ENCODE measurements around the gene KEAP1. TPM values are rescaled to one million over a fixed set of nuclear protein-coding genes. Genes with fewer than 3 reads are reported as not detected.

Gene KEAP1
- total and polyA plus RNA-seq, 9 of the 15 experiments (the other 6 are each of a cell fraction or from before 2014, with no cell fraction given): 2.1 to 95.6 (median 64.3) TPM

DNA sequence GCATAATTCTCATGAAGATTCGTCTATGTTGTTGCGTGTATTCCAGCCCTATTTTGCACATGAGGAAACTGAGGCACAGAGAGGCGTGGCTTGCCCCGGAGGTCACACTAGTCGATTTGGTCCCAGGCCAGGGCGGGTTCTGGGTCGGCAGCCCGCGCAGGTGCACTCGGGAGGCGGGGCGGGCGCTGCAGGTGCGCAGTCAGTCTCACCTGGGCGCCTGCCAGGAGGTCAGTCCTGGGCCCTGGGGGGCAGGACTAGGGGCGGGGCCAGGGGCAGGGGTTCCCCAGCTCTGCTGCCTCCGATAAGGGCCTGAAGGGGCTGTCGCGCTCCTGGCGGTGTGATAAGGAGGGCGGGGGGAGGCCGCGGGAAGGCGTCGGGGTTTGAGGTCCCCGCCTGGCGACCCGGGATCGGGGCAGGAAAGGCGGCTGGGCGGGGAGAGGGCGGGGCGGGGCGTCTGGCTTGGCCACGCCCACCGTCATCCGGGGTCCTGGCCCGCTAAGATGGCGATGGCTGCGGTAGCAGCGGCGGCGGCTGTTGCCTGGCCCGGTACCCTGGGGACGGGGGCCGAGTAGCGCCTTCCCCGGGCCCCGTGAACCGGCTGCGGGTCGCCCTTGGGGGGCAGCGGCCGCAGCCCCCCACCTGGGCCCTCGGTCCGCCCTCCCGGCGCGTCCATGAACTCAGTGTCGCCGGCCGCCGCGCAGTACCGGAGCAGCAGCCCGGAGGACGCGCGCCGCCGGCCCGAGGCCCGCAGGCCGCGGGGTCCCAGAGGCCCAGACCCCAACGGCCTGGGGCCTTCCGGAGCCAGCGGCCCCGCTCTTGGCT lies 40.5 kb upstream of the KEAP1 start, which contains the start of gene ATG4D (continued):
- TF ChIP-seq, protein P1, sequence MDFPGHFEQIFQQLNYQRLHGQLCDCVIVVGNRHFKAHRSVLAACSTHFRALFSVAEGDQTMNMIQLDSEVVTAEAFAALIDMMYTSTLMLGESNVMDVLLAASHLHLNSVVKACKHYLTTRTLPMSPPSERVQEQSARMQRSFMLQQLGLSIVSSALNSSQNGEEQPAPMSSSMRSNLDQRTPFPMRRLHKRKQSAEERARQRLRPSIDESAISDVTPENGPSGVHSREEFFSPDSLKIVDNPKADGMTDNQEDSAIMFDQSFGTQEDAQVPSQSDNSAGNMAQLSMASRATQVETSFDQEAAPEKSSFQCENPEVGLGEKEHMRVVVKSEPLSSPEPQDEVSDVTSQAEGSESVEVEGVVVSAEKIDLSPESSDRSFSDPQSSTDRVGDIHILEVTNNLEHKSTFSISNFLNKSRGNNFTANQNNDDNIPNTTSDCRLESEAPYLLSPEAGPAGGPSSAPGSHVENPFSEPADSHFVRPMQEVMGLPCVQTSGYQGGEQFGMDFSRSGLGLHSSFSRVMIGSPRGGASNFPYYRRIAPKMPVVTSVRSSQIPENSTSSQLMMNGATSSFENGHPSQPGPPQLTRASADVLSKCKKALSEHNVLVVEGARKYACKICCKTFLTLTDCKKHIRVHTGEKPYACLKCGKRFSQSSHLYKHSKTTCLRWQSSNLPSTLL (IDR thresholded peaks at IDR 0.05): no peak
- TF ChIP-seq MCM3 (IDR thresholded peaks at IDR 0.05) (no peak), NR2C2 (CRISPR knock-in tag; IDR thresholded peaks at IDR 0.05) (no peak), NR2C2 (tag; IDR thresholded peaks at IDR 0.05) (peak; percentile 55), BRD4 (IDR thresholded peaks at IDR 0.05) (no peak), RBFOX2 (IDR thresholded peaks at IDR 0.05; ENCODE audit: low read depth, low read length) (peak; percentile 80), NRF1 (conservative IDR thresholded peaks at IDR 0.05 in 1 of 2, IDR thresholded peaks at IDR 0.05 in 1 of 2) (peak; percentile 83 to 86), ZFX (CRISPR knock-in tag; IDR thresholded peaks at IDR 0.05) (peak; percentile 40; the same call in 1 of the 2 replicates), YBX1 (IDR thresholded peaks at IDR 0.05) (no peak), ZEB2 (IDR thresholded peaks at IDR 0.05) (peak; percentile 96), TAF1 (IDR thresholded peaks at IDR 0.05; ENCODE audit: control insufficient read depth, extremely low read depth, insufficient read depth, low read length, severe bottlenecking) (peak; percentile 94), SRF (CRISPR knock-in tag; IDR thresholded peaks at IDR 0.05) (peak in 1 of 2 experiments; percentile 35; a peak in 1 of 4 replicates)
- TF ChIP-seq, protein P2, sequence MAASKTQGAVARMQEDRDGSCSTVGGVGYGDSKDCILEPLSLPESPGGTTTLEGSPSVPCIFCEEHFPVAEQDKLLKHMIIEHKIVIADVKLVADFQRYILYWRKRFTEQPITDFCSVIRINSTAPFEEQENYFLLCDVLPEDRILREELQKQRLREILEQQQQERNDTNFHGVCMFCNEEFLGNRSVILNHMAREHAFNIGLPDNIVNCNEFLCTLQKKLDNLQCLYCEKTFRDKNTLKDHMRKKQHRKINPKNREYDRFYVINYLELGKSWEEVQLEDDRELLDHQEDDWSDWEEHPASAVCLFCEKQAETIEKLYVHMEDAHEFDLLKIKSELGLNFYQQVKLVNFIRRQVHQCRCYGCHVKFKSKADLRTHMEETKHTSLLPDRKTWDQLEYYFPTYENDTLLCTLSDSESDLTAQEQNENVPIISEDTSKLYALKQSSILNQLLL (CRISPR knock-in tag; IDR thresholded peaks at IDR 0.05; ENCODE audit: borderline replicate concordance): no peak
- TF ChIP-seq, protein P3, sequence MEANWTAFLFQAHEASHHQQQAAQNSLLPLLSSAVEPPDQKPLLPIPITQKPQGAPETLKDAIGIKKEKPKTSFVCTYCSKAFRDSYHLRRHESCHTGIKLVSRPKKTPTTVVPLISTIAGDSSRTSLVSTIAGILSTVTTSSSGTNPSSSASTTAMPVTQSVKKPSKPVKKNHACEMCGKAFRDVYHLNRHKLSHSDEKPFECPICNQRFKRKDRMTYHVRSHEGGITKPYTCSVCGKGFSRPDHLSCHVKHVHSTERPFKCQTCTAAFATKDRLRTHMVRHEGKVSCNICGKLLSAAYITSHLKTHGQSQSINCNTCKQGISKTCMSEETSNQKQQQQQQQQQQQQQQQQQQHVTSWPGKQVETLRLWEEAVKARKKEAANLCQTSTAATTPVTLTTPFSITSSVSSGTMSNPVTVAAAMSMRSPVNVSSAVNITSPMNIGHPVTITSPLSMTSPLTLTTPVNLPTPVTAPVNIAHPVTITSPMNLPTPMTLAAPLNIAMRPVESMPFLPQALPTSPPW (CRISPR knock-in tag; IDR thresholded peaks at IDR 0.05): peak; percentile 98
- TF ChIP-seq, protein P4, sequence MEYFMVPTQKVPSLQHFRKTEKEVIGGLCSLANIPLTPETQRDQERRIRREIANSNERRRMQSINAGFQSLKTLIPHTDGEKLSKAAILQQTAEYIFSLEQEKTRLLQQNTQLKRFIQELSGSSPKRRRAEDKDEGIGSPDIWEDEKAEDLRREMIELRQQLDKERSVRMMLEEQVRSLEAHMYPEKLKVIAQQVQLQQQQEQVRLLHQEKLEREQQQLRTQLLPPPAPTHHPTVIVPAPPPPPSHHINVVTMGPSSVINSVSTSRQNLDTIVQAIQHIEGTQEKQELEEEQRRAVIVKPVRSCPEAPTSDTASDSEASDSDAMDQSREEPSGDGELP (CRISPR knock-in tag; IDR thresholded peaks at IDR 0.05; ENCODE audit: borderline replicate concordance): peak; percentile 87
- TF ChIP-seq, protein P5, sequence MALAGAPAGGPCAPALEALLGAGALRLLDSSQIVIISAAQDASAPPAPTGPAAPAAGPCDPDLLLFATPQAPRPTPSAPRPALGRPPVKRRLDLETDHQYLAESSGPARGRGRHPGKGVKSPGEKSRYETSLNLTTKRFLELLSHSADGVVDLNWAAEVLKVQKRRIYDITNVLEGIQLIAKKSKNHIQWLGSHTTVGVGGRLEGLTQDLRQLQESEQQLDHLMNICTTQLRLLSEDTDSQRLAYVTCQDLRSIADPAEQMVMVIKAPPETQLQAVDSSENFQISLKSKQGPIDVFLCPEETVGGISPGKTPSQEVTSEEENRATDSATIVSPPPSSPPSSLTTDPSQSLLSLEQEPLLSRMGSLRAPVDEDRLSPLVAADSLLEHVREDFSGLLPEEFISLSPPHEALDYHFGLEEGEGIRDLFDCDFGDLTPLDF (CRISPR knock-in tag; IDR thresholded peaks at IDR 0.05): no peak

Measured in K562 (cell line).